IMR-90 (cell line): ENCODE data around the gene CLRN3. TPM values are rescaled to one million over a fixed set of nuclear protein-coding genes. Genes with fewer than 3 reads are reported as not detected.

Experiments used
- ATAC-seq: fragments of 200-7000 bp; cut with Tn5 transposase; 2 replicates; pipeline ENCODE4 v1.9.1; 2020; ENCODE audit warnings: low read depth, mild to moderate bottlenecking, moderate library complexity
- BruUV-seq: library from RNA; stranded (reverse); fragments of 400-500 nt; replicated peaks from 2 replicates; lab custom pipeline; 2021; lab: Mats Ljungman, UMichigan
- CTCF ChIA-PET: fragments of 300-600 bp; formaldehyde crosslinking; extraction: SDS; loops from one replicate; lab custom pipeline; 2021; ENCODE audit warnings: antibody characterized with exemption; lab: Yijun Ruan, JAX
- POLR2A ChIA-PET: fragments of 300-600 bp; sonication (Branson Sonifier 250); formaldehyde crosslinking; loops from one replicate; lab custom pipeline; 2022; ENCODE audit warnings: antibody characterized with exemption; ENCODE audit not compliant: unreplicated experiment; lab: Charles Lee
- DNase-seq: peaks from one replicate; pipeline ENCODE4 v3.0.0; 2013
- H2AFZ ChIP-seq: replicated peaks from 2 replicates; pipeline ENCODE3; 2013; ENCODE audit warnings: low read length, mild to moderate bottlenecking; ENCODE audit not compliant: poor library complexity
- H2AK5ac ChIP-seq: 2 replicates; pipeline ENCODE4 v1.6.1; 2013; ENCODE audit warnings: low read depth, low read length, inconsistent platforms
- H2AK9ac ChIP-seq: replicated peaks from 2 replicates; pipeline ENCODE3; 2013; ENCODE audit warnings: mild to moderate bottlenecking, low read depth, low read length, moderate library complexity; ENCODE audit not compliant: poor library complexity
- H2BK120ac ChIP-seq: 2 replicates; pipeline ENCODE4 v1.6.1; 2013; ENCODE audit warnings: low read depth, low read length, inconsistent platforms
- H2BK15ac ChIP-seq: 3 replicates; pipeline ENCODE4 v1.6.1; 2013; ENCODE audit warnings: low read depth, low read length, inconsistent platforms
- H2BK20ac ChIP-seq: 2 replicates; pipeline ENCODE4 v1.6.1; 2013; ENCODE audit warnings: low read depth, mild to moderate bottlenecking, inconsistent platforms, low read length, moderate library complexity
- H2BK5ac ChIP-seq: 2 replicates; pipeline ENCODE4 v1.6.1; 2013; ENCODE audit warnings: mild to moderate bottlenecking, low read depth, low read length, inconsistent platforms; ENCODE audit not compliant: poor library complexity, severe bottlenecking
- H3K14ac ChIP-seq: replicated peaks from 2 replicates; pipeline ENCODE4 v1.6.1; 2013; ENCODE audit warnings: low read depth, low read length, inconsistent platforms
- H3K18ac ChIP-seq: 2 replicates; pipeline ENCODE4 v1.6.1; 2013; ENCODE audit warnings: low read depth, low read length, control low read depth
- H3K23ac ChIP-seq: 2 replicates; pipeline ENCODE4 v1.6.1; 2013; ENCODE audit warnings: low read depth, low read length, inconsistent platforms
- H3K27ac ChIP-seq: 2 replicates; pipeline ENCODE4 v1.5.1; 2013; ENCODE audit warnings: mild to moderate bottlenecking, control low read depth, low read length; ENCODE audit not compliant: insufficient read depth
- H3K27me3 ChIP-seq: 2 replicates; pipeline ENCODE4 v1.6.1; 2013; ENCODE audit warnings: low read length; ENCODE audit not compliant: control insufficient read depth, insufficient read depth
- H3K36me3 ChIP-seq: 2 replicates; pipeline ENCODE4 v1.6.1; 2013; ENCODE audit warnings: low read length, mixed read lengths; ENCODE audit not compliant: control insufficient read depth, insufficient read depth
- H3K4ac ChIP-seq: 2 replicates; pipeline ENCODE4 v1.6.1; 2013; ENCODE audit warnings: low read depth, low read length, inconsistent platforms
- H3K4me1 ChIP-seq: 2 replicates; pipeline ENCODE4 v1.6.1; 2013; ENCODE audit warnings: low read length, mixed read lengths; ENCODE audit not compliant: control insufficient read depth, insufficient read depth
- H3K4me2 ChIP-seq: 2 replicates; pipeline ENCODE4 v1.6.1; 2013; ENCODE audit warnings: low read depth, mild to moderate bottlenecking, control low read depth, low read length, moderate library complexity
- H3K4me3 ChIP-seq: 2 replicates; pipeline ENCODE4 v1.5.1; 2013; ENCODE audit warnings: low read depth, mild to moderate bottlenecking, control low read depth, low read length, moderate library complexity; ENCODE audit not compliant: insufficient read depth
- H3K56ac ChIP-seq: 2 replicates; pipeline ENCODE4 v1.6.1; 2013; ENCODE audit warnings: low read length, inconsistent platforms; ENCODE audit not compliant: insufficient read depth; ENCODE audit errors: extremely low read depth
- H3K79me1 ChIP-seq, 2 experiments: 2 replicates each; pipeline ENCODE4 v1.6.1; 2013; ENCODE audit warnings: low read length in 2 of 2, inconsistent platforms in 1 of 2, low read depth in 1 of 2
- H3K9ac ChIP-seq: 2 replicates; pipeline ENCODE4 v1.6.1; 2013; ENCODE audit warnings: low read depth, low read length, control low read depth
- H3K9me1 ChIP-seq: 2 replicates; pipeline ENCODE4 v1.6.1; 2013; ENCODE audit warnings: low read length, inconsistent platforms; ENCODE audit not compliant: insufficient read depth
- H3K9me3 ChIP-seq: 2 replicates; pipeline ENCODE4 v1.6.1; 2013; ENCODE audit warnings: low read length; ENCODE audit not compliant: control insufficient read depth, insufficient read depth
- H4K20me1 ChIP-seq: 2 replicates; pipeline ENCODE4 v1.6.1; 2013; ENCODE audit warnings: low read length, inconsistent platforms; ENCODE audit not compliant: insufficient read depth
- H4K5ac ChIP-seq: 2 replicates; pipeline ENCODE4 v1.6.1; 2013; ENCODE audit warnings: mild to moderate bottlenecking, low read depth, low read length, control low read depth
- H4K8ac ChIP-seq, 2 experiments: 2 replicates each; pipeline ENCODE4 v1.6.1; 2013; ENCODE audit warnings: low read depth in 2 of 2, low read length in 2 of 2, control low read depth in 1 of 2, inconsistent platforms in 1 of 2
- H4K91ac ChIP-seq: 2 replicates; pipeline ENCODE4 v1.6.1; 2013; ENCODE audit warnings: low read depth, low read length, inconsistent platforms; ENCODE audit not compliant: insufficient read depth
- BHLHE40 ChIP-seq: fragments of 150-350 bp; IDR thresholded peaks from 2 replicates; pipeline ENCODE4 v1.6.1; 2016; ENCODE audit warnings: mild to moderate bottlenecking, low read depth, low read length
- CEBPB ChIP-seq: IDR thresholded peaks from 2 replicates; pipeline ENCODE4 v1.6.1; 2012; ENCODE audit warnings: low read depth, low read length, improper control_type of control experiment
- CHD1 ChIP-seq: IDR thresholded peaks from 2 replicates; pipeline ENCODE4 v1.6.1; 2012; ENCODE audit warnings: low read depth, low read length, improper control_type of control experiment
- ELK1 ChIP-seq: fragments of 150-350 bp; IDR thresholded peaks from 2 replicates; pipeline ENCODE4 v1.6.1; 2016; ENCODE audit warnings: low read depth, mild to moderate bottlenecking, low read length, moderate library complexity, borderline replicate concordance
- FOS ChIP-seq: fragments of 150-350 bp; IDR thresholded peaks from 2 replicates; pipeline ENCODE4 v1.6.1; 2016; ENCODE audit warnings: low read depth, low read length
- MAFK ChIP-seq: IDR thresholded peaks from 2 replicates; pipeline ENCODE4 v1.6.1; 2012; ENCODE audit warnings: low read depth, low read length, improper control_type of control experiment
- MAZ ChIP-seq: IDR thresholded peaks from 2 replicates; pipeline ENCODE4 v1.6.1; 2012; ENCODE audit warnings: low read depth, mild to moderate bottlenecking, low read length, improper control_type of control experiment, moderate library complexity, borderline replicate concordance
- MXI1 ChIP-seq: IDR thresholded peaks from 2 replicates; pipeline ENCODE4 v1.6.1; 2012; ENCODE audit warnings: low read depth, mild to moderate bottlenecking, low read length, moderate library complexity, borderline replicate concordance
- NFE2L2 ChIP-seq: fragments of 150-350 bp; IDR thresholded peaks from 2 replicates; pipeline ENCODE4 v1.6.1; 2016; ENCODE audit warnings: low read depth, mild to moderate bottlenecking, low read length
- POLR2A ChIP-seq: IDR thresholded peaks from 2 replicates; pipeline ENCODE4 v1.6.1; 2012; ENCODE audit warnings: mild to moderate bottlenecking, low read depth, low read length
- RAD21 ChIP-seq: IDR thresholded peaks from 2 replicates; pipeline ENCODE4 v1.6.1; 2012; ENCODE audit warnings: low read length, improper control_type of control experiment
- RCOR1 ChIP-seq: IDR thresholded peaks from 2 replicates; pipeline ENCODE4 v1.6.1; 2012; ENCODE audit warnings: mild to moderate bottlenecking, low read length, improper control_type of control experiment; ENCODE audit not compliant: insufficient replicate concordance
- RFX5 ChIP-seq: IDR thresholded peaks from 2 replicates; pipeline ENCODE4 v1.8.0; 2012; ENCODE audit warnings: low read depth, mild to moderate bottlenecking, low read length, moderate library complexity
- SMC3 ChIP-seq: fragments of 150-350 bp; IDR thresholded peaks from 2 replicates; pipeline ENCODE4 v1.6.1; 2016; ENCODE audit warnings: low read depth, mild to moderate bottlenecking, antibody characterized with exemption, low read length, moderate library complexity
- WGBS, 2 experiments: methylation state at CpG; one replicate each; pipeline versions ENCODE4 v1.1.5 to v1.1.7; 2013; ENCODE audit warnings: missing lambda C conversion rate in 2 of 2; ENCODE audit not compliant: insufficient read length in 1 of 2; ENCODE audit errors: extremely low coverage in 2 of 2; 5-methylcytosine and 5-hydroxymethylcytosine counted together
- dilution Hi-C: fragments of 300-500 bp; cut with HindIII; formaldehyde crosslinking; loops from one replicate; pipeline ENCODE4 v1.14.3; 2018; ENCODE audit warnings: low sequenced_read_pairs; ENCODE audit not compliant: unreplicated experiment
- in situ Hi-C: fragments of 300-500 bp; cut with MboI; formaldehyde crosslinking; loops from 3 replicates; pipeline ENCODE4 v1.14.3; 2019; ENCODE audit warnings: low sequenced_read_pairs, inconsistent platforms, mixed read lengths
- intact Hi-C: fragments of 100-400 bp; cut with micrococcal nuclease; formaldehyde crosslinking; loops from 2 replicates; pipeline ENCODE4 v1.10.0; 2022
- polyA plus RNA-seq, 3 experiments: library from polyadenylated mRNA; depleted of rRNA; stranded (reverse); fragments of >200 nt; gene quantifications; 2 replicates each; pipeline ENCODE4 v1.2.3, GENCODE V29; 2012; ENCODE audit warnings: low replicate concordance in 1 of 3
- total RNA-seq: library from RNA; depleted of rRNA; stranded (reverse); fragments of >200 nt; gene quantifications from 2 replicates; pipeline ENCODE4 v1.2.3, GENCODE V29; 2012
- TF ChIP-seq, protein P1 (sequence below): fragments of 150-350 bp; IDR thresholded peaks from 2 replicates; pipeline ENCODE4 v1.6.1; 2017; ENCODE audit warnings: mild to moderate bottlenecking, antibody characterized with exemption, low read length, low read depth
- TF ChIP-seq, protein P2 (sequence below): conservative IDR thresholded peaks from 2 replicates; pipeline ENCODE4 v1.5.1; 2012; ENCODE audit warnings: mild to moderate bottlenecking, low read depth, low read length, improper control_type of control experiment

Gene CLRN3
- total and polyA plus RNA-seq, 2 of the 4 experiments (the other 2 are of a cell fraction), result not detected

GRCh38 chr10:127935071-127935561, 42.4 kb upstream of the CLRN3 start:
- no peak overlapping the region for H2BK20ac ChIP-seq
- ChIA-PET POLR2A (no interaction called here), CTCF (no interaction called here)
- H3K36me3 ChIP-seq, result no peaks in the 10 kb centered on the region
- no peaks in the 10 kb centered on the region for H3K27me3 ChIP-seq
- H3K4me3 ChIP-seq, result no peak overlapping the region
- ATAC-seq, result no peak
- in situ Hi-C loops, result no loop called here
- no peak overlapping the region for H2BK120ac ChIP-seq
- no peak overlapping the region for H3K14ac ChIP-seq
- H4K5ac ChIP-seq, result no peak overlapping the region
- H2AK9ac ChIP-seq, result no peak overlapping the region
- BruUV-seq, result no TSS peak
- H3K79me1 ChIP-seq, result no peaks in the 10 kb centered on the region
- H4K20me1 ChIP-seq, result no peaks in the 10 kb centered on the region
- H4K91ac ChIP-seq, result no peak overlapping the region
- no peaks in the 10 kb centered on the region for H3K9me1 ChIP-seq
- H2AFZ ChIP-seq, result no peak overlapping the region
- no peaks in the 10 kb centered on the region for H3K4me1 ChIP-seq
- WGBS, 2 experiments, result 82% methylated on average over 9 of the region's 16 CpGs; no CpG with 5 or more reads in 1 of the 2 experiments
- no peak overlapping the region for H3K18ac ChIP-seq
- dilution Hi-C loops, result no loop called here
- H2AK5ac ChIP-seq, result no peak overlapping the region
- no peak overlapping the region for H3K56ac ChIP-seq
- no peak overlapping the region for H3K4me2 ChIP-seq
- no peak for DNase-seq
- H4K8ac ChIP-seq, result no peak overlapping the region
- H3K4ac ChIP-seq, result no peak overlapping the region
- no peak overlapping the region for H3K23ac ChIP-seq
- intact Hi-C loops, result no loop called here
- H2BK15ac ChIP-seq, result no peak overlapping the region
- TF ChIP-seq, protein P1, sequence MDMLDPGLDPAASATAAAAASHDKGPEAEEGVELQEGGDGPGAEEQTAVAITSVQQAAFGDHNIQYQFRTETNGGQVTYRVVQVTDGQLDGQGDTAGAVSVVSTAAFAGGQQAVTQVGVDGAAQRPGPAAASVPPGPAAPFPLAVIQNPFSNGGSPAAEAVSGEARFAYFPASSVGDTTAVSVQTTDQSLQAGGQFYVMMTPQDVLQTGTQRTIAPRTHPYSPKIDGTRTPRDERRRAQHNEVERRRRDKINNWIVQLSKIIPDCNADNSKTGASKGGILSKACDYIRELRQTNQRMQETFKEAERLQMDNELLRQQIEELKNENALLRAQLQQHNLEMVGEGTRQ, result no peak
- no peak for TF ChIP-seq SMC3
- no peak for TF ChIP-seq CEBPB
- no peak for TF ChIP-seq RFX5
- TF ChIP-seq ELK1, result no peak
- TF ChIP-seq MXI1, result no peak
- no peak for TF ChIP-seq MAFK
- no peak for TF ChIP-seq FOS
- TF ChIP-seq CHD1, result no peak
- no peak for TF ChIP-seq MAZ
- TF ChIP-seq RAD21, result no peak
- TF ChIP-seq BHLHE40, result no peak
- TF ChIP-seq, protein P2, sequence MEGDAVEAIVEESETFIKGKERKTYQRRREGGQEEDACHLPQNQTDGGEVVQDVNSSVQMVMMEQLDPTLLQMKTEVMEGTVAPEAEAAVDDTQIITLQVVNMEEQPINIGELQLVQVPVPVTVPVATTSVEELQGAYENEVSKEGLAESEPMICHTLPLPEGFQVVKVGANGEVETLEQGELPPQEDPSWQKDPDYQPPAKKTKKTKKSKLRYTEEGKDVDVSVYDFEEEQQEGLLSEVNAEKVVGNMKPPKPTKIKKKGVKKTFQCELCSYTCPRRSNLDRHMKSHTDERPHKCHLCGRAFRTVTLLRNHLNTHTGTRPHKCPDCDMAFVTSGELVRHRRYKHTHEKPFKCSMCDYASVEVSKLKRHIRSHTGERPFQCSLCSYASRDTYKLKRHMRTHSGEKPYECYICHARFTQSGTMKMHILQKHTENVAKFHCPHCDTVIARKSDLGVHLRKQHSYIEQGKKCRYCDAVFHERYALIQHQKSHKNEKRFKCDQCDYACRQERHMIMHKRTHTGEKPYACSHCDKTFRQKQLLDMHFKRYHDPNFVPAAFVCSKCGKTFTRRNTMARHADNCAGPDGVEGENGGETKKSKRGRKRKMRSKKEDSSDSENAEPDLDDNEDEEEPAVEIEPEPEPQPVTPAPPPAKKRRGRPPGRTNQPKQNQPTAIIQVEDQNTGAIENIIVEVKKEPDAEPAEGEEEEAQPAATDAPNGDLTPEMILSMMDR, result no peak
- no peak for TF ChIP-seq RCOR1
- no peak for TF ChIP-seq POLR2A
- no peak for TF ChIP-seq NFE2L2
- H2BK5ac ChIP-seq, result no peak overlapping the region
- H3K9me3 ChIP-seq, result no peaks in the 10 kb centered on the region
- H3K9ac ChIP-seq, result no peak overlapping the region
- H3K27ac ChIP-seq, result no peak overlapping the region
